NCI-H510A treated with DMSO at 0.1 percent for 48 hours (cell line): ENCODE data around the gene GRM8.
"Not testable (repeated sequence)": the region's sequence is repeated elsewhere in the genome, so short reads cannot be mapped to it uniquely, and the experiment has no call there.

ENCODE experiments used
- DNase-seq: peaks from one replicate; lab custom pipeline; 2025; lab: John Stamatoyannopoulos, UW

The GRM8 gene

DNA sequence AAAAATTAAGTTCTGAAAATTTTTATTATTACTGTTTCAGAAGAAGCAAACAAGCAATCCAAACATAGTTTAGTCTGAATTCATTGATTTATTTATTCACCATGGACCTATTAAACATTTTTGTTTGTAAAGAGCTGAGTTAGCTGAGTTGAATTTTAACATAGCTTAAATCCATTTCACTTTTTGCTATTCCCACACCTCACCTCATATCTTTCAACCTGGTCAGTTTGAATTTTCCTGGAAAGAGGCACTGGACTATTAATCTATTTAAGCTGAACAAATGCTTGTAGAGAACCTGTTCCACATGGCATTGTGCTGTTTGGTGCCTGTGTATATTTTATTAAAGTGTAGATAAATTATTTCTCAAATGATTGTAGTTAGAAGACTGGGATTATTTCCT, 344.2 kb downstream of the GRM8 start:
- DNase-seq: not testable (repeated sequence)

DNA sequence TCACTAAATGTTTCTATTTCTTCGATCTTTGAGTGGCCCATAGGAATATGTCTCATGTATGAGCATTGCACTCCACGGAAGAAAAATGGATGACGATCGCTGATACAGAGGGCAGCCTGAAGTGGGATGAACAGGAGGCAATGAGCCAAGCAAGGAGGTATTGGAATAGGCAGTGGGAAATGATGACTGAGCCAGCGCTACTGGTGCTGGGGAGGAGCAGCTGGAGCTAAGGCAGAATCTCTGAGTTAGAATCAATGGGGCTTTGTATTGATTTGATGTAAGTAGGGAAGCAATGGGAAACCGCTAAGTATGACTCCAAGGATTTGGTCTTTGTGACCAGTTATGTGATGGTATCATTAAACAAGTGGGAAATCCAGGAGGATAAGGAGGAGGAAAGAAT, 345.1 kb downstream of the GRM8 start:
- DNase-seq: not testable (repeated sequence)

DNA sequence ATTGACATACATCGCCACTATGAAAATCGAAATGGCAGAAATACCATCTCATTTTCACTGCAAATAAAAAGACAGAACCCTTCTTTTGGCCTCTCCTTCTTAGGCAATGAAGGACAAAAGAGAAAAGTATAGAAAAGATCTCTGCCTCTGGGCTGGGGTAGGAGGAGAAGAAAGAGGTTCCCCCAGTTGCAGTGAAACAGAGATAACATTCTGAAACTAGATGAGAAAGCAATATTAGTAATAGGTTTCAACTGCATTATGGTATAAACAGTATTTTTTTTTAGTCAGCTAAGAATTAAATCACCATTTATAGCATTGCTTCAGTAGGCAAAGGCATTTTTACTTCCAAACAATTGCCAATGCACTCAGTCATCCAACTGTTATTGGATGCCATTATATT, 347.5 kb downstream of the GRM8 start:
- DNase-seq: not testable (repeated sequence)

DNA sequence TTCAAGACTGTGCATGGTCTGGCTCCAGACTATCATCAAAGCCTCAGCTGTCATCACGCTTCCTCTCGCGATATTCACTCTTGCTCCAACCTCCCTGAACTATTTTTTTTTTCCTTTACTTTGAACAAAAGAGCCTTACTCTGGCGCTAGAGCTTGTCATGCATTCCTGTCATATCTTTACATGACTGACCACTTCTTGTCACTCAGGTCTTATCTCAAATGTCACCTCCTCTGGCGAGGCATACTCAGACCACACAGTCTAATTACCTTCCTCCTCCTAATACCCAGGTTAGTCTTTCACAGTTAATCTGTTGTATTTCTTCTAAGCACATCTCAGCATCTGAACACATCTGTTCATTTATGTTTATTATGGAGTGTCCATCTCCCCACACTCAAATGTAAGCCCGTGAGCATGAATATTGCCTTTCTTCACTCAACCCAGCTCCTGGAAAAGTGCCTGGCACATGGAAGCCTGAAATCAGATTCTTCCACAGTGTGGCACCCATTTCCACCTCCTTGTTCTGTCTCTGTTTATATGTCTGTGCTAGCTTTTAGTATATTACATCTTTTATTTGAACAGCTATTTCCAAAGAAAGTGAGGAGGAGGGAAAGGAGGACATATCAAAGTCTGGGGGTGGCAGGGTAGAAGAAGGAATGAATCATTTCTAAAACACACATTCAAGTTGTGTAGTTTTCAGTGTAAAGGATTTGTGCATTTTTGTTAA, 351.5 kb downstream of the GRM8 start:
- DNase-seq: not testable (repeated sequence)

DNA sequence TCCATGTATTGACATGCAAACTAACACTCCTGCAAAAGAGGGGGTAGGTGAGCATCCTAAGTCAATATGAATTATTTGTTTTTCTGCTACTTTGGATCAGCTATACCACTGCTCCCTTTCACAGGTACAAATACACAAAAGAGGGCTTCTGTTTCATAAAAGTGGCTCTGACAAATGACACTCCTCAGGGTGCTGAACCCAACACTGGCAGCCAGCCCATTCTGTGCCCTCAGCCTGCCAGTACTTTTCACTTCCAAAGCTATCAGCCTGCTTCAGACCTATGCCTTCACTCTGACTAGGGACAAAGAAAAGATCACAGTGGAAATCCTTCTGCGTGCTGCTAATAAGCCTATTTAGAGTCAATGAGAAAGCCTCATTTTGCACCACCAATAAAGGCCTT, 364.8 kb downstream of the GRM8 start:
- DNase-seq: peak; percentile 62

DNA sequence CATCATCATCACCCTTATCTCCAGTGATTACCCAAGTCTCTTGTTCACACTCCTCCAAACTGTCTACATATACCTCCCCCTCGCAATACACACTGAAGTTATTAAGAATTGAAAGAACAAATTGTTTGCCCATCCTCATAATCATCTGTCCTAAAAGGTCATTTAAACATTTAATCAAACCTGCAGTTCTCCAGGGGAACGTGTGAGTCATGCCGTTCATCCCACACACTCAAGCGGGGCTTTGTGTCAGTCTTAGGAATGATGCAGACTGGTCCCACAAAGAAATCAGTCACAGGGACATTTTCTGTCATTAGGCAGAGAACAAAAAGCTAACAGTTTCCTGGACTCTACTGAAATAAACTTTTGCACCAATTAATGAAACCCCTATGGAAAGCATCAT, 365.2 kb downstream of the GRM8 start:
- not testable (repeated sequence) for DNase-seq

DNA sequence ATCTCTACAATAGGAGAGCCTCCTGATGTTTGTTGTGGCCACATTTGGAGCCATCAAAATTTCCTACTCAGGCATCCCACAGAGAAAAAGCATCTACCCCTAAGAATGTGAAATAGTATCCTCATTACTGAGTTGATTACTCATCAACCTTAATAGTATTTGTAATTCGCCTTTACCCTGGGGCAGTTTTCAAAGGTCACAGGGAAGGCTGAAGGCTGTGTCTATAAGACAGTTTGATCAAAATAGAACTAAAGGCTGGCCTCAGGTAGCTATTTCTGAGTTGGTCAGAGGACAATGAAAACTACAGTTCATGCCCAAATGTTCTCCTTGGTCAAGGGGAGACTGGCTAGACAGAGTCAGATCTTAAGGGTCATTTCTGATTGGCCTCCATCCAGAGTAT, 370.0 kb downstream of the GRM8 start:
- not testable (repeated sequence) for DNase-seq

DNA sequence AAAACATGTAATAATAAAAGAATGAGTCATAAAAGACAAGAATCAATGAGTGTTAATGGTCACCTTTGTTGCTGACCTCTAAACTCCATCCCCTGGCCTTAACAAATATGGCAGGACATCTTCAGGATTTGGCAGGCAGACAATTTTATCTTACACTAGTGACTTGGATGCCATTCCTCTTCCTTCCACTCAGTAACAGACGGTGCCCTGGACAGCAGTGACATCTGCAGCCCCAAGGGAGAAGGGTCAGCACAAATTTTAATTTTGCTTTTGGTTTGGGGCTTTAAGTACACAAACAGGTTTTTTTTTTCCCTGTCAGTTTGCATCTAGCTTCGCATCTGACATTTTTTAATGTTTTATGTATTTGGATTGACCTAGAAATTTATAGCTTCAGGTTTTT, 370.8 kb downstream of the GRM8 start:
- DNase-seq: not testable (repeated sequence)

DNA sequence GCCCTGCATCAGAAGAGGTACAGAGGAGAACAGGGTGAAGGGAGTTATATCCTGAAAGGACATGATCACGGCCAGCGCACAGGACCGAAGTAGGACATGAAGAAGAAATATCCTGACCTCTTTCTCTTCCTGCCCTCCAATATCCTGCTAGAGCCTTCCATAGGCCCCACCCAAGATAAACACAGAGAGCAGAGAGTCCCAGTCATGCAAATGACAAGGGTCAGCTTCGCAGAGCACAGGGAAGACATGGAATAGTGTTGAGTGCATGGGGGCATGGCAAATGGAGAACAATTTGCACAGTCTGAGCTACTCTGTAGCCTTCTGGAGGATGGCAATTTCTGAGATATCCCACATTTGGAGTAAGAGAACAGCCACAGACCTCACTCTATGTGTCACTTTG, 371.4 kb downstream of the GRM8 start:
- no peak for DNase-seq

DNA sequence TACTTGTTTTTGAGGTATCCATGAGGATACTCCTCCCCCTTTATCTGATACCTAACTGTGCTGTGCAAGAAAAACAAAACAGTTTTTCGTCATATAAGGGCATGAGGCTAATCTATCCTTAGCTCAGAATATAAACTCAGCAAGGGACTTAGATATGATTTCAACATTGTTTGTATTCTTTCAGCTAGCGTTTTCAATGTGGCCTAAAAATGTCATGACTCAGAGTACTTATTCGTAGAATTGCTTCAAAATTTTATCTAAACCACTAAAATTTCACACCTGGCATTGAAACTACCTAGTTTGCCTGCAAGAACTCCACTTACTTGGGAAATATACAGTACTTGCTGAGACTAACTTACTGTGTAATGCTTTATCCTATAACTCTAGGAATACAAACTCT, 376.2 kb downstream of the GRM8 start:
- DNase-seq: not testable (repeated sequence)

DNA sequence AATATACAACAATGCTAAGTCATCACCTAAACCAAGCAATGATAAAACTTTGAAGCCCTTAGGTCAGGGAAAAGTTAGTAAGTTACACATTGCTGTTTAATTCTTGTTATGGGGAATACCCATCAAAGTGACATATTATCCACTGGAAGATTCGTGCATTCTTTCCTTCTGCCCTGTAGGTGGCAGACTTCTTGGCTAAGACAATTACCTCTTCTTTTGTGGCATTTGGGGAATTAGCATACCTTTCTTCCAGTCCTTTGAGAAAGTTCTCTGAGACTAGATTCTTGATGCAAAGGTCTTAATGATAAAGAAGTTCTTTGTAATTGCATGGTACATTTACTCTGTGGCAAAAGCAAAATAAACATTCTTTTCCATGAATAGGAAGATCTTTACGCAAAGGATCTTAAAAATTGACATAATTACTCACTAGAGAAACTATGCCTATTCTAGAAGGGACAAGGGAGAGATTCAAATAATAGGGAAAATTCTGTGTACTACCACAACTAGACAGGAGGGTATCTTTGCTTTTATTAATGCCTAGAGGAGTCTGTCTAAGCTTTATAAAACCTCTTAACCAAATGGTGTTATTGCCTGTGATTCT, 395.9 kb downstream of the GRM8 start:
- no peak for DNase-seq

DNA sequence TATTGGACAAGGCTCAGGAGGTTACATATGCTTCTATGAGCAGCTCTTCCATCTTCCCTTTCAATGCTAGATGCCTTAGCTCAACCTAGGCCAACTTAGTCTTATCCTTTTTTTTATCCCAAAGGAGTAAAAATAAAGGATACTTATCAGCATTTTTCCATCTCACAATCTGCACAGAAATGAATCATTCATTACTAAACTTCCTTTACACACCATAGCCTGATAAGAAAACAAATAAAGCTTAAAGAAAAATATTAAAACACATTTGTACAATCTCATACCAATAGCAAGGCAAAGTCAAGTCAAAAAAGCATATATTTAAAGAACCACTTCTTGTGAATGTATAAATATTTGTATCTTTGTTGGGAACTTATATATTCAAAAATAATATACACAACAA, 407.4 kb downstream of the GRM8 start:
- DNase-seq: no peak

DNA sequence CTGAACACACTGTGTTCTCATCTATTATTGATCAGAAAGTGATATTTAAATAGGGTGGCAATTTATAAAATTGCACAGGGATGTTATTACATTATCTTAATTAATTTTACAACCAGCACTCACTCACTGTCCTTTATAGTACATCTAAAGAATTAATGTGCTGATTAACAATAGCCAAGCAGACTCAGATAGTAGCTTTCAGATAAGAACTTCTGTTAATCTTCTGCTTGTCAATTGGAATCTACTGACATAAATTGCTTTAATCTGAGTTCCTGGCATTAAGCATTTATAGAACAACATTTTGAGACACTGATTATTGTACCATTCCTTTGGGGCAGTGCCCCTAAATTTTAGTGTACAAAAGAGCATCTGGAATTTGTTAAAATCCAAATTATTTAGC, 408.9 kb downstream of the GRM8 start:
- no peak for DNase-seq

DNA sequence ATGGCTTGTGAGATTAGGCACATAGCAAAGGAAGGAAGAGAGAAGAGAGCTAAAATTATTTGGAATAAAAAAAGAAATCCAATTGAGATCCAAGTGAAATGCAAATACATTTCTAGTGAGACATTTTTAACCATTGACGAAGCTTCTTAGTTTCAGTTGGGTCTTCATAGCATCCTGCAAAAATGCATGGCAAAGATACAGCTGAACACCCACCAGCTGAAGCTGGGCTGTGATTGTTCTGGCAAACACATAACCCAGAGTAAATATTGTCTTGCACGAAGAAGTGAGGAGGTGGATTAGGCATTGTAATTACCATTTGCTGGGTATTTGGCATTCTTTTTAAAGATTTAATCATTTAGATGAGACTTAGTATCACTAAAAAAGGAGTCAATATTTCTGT, 409.4 kb downstream of the GRM8 start:
- DNase-seq: no peak

DNA sequence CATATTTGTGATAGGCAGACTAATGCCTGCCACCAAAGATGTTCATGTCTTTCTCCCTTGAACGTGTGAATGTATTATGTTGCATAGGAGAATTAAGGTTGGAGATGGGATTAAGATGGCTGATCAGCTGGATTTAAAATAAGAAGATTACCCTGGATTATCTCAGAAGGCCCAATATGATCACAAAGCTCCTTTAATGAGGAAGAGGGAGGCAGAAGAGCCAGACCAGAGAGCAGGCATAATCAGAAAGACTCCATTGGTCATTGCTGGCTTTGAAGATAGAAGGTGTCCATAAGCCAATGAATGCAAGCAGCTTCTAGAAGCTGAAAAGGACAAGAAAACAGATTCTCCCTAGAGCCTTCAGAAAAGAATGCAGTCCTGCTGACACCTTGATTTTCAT, 410.3 kb downstream of the GRM8 start:
- no peak for DNase-seq

DNA sequence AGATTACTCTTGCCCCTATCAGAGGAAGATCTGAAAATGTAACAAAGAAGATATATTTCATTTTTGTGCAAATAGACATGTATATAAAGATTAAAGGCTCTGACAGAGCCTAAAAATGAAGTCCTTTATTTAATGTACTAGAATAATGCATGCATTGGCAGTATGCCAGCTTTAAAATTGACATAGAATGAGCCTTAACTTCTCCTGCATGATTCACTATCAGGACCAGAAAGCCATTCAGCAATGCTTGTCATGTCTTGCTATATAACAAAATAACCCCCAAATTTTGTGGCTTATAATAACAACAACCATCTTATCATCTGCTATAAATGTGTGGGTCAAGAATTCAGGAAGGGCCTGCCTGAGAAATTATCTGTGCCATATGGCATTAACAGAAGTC, 411.9 kb downstream of the GRM8 start:
- DNase-seq: no peak

DNA sequence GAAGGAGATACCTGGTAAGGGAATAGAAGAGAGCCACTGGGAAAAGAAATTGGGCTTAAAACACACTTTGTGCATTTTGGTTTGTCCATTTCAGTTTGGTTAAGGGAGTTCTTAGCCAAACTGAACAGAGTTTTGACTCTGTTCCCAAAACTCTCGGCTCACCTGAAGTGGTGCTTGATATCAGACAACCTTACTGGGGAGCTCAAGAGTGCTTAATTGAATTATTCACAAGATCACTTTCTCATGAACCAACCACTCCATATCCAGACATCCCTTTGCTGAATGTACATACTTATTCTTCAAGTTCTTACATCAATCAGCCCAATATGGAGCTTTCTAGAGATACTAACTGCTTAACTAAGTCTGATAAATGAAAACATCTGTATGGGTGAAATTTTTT, 413.1 kb downstream of the GRM8 start:
- DNase-seq: no peak

DNA sequence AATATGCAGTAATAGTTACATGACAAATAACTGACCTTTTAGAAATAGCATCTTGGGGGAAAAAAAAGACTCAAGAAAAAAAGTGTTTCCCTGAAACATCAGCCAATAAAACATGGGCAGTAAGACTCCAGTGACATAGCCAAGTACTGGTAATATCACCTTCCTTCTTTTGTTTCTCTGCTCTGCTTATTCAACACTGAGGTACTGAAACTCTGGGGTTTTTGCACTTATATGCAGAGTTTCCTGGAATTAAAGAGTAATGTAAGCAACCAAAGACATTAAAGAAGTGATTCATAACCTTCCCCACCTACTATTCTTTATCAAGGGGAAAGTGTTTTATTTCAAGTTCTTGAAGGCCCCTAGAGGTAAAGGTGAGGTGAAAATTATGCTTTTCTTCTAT, 414.5 kb downstream of the GRM8 start:
- no peak for DNase-seq

DNA sequence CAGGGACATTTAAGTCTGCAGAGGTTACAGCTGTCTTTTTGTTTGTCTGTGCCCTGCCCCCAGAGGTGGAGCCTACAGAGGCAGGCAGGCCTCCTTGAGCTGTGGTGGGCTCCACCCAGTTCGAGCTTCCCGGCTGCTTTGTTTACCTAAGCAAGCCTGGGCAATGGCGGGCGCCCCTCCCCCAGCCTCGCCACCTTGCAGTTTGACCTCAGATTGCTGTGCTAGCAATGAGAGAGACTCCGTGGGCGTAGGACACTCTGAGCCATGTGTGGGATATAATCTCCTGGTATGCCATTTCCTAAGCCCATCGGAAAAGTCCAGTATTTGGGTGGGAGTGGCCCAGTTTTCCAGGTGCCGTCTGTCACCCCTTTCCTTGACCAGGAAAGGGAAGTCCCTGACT, 421.5 kb downstream of the GRM8 start:
- not testable (repeated sequence) for DNase-seq

DNA sequence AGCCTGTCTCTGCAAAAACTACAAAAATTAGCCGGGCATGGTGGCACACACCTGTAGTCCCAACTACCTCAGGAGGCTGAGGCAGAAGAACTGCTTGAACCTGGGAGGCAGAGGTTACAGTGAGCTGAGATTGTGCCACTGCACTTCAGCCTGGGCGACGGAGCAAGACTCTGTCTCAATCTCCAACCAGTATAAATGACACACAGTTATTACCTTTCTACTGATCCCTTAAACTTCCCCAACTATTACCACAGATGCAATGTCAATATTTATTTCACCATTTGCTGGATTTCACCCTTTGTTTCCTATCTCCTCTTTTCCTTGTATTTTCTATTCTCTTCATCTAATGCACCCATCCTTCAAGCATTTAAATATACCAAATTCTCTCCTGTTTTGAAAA, 431.8 kb downstream of the GRM8 start:
- DNase-seq: no peak

DNA sequence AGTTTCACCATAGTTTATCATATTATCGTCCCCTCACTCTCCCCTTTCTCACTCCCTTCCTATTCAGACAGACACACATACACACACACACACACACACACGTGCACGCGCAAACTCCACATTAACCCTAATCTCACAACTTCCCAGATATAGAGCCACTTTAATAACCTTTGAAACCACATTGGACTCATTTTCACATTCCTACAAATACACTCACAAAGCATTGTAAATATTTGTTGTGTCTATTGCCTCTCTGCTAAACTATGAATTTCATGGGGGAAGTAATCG, 433.6 kb downstream of the GRM8 start:
- no peak for DNase-seq

DNA sequence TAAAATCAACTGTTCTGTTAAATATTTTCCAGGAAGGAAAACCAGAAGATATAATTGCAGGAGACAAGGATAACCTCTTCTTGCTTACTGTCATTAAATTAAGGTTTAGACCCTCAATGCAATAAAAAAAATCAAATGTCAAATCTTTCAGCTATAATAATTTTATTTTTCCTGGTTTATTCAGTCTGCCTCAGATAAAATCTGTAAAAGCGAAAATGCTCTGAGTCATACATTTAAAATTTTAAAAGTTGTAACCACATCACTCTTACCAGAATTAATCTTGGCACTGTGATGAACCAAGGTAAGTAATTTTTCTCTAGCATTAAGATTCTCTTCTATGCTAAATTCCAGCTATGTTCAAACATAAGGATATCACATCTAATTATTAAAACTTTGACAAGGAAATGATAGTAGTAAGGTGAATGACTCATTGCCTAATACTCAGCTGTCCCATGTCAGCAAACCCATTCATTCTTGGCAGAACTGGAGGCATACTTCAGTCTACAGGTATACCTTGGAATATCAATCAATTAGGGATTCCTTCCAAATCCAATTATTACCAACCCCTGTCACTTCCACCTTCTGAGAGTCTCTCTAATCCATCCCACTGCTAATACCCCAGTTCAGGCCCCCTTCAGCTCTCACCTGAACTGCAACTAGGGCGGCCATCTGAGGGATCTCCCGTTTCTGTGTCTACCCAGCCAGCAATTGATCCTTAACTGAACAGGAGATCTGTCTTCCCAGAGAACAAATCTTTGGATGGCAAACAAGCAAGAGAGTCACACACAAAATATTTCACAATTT, 434.1 kb downstream of the GRM8 start:
- DNase-seq: no peak

DNA sequence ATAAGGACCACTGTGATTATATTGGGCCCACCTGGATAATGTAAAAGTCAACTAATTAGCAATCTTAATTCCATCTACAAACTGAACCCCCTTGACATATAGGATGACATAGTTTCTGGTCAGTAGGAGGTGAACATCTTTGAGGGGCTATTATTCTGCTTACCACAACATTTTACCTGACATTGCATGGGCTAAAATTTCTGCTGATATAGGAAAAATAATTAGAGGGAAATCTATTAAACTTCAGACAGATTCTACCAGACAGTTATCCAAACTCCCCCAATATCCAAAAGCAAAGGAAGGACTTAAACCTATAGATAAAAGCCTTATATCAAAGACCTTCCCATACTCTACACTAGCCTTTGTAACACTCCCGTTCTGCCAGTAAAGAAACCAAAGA, 443.6 kb downstream of the GRM8 start:
- DNase-seq: no peak
